Measurements from ENCODE around the gene EEIG2. TPM values are rescaled to one million over a fixed set of nuclear protein-coding genes. Genes with fewer than 3 reads are reported as not detected.
"Not testable (repeated sequence)": the region's sequence is repeated elsewhere in the genome, so short reads cannot be mapped to it uniquely, and the experiment has no call there.

The EEIG2 gene
- total and polyA plus RNA-seq, 12 donors = 1.8 to 13.8 (median 7.3) TPM

DNA sequence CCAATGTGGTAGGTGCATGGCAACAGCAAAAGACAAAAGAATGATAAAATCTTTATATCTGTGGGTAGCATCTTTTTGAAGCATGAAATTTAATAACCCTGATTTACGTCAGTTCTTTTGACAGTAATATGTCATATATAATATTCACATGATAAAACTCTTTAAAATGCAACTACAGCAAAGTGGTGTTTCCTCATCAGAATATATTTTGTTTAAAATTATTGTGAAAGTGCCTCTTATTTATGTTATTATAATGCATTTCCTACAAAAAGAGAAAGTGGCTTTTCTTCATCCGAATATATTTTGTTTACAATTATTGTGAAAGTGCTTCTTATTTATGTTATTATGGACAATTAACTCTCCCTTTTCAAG lies 46.9 kb upstream of the EEIG2 start:
- no peak for TF ChIP-seq POLR2A (IDR thresholded peaks at IDR 0.05)
- TF ChIP-seq, protein P1, sequence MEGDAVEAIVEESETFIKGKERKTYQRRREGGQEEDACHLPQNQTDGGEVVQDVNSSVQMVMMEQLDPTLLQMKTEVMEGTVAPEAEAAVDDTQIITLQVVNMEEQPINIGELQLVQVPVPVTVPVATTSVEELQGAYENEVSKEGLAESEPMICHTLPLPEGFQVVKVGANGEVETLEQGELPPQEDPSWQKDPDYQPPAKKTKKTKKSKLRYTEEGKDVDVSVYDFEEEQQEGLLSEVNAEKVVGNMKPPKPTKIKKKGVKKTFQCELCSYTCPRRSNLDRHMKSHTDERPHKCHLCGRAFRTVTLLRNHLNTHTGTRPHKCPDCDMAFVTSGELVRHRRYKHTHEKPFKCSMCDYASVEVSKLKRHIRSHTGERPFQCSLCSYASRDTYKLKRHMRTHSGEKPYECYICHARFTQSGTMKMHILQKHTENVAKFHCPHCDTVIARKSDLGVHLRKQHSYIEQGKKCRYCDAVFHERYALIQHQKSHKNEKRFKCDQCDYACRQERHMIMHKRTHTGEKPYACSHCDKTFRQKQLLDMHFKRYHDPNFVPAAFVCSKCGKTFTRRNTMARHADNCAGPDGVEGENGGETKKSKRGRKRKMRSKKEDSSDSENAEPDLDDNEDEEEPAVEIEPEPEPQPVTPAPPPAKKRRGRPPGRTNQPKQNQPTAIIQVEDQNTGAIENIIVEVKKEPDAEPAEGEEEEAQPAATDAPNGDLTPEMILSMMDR (IDR thresholded peaks at IDR 0.05) = no peak
- no peaks in the 10 kb centered on the region for H3K27me3 ChIP-seq
- no peaks in the 10 kb centered on the region for H3K4me1 ChIP-seq (replicated peaks in 1 of 2)
- no peaks in the 10 kb centered on the region for H3K36me3 ChIP-seq (replicated peaks in 1 of 2)
- no peak overlapping the region for H3K4me3 ChIP-seq
- no peak for DNase-seq
- no peak overlapping the region for H3K27ac ChIP-seq
- intact Hi-C loops (cut with DNase I) = loop anchor here (5.0 to 10.0 kb wide), 2 partner anchors 52 to 134 kb away; partner anchors contain the start of gene EEIG2 (in 1 of the 2)
- WGBS, 4 donors = 41 to 54% (median 47%) methylated on average over 2 of the region's 2 CpGs
- no peaks in the 10 kb centered on the region for H3K9me3 ChIP-seq (replicated peaks in 1 of 3)

DNA sequence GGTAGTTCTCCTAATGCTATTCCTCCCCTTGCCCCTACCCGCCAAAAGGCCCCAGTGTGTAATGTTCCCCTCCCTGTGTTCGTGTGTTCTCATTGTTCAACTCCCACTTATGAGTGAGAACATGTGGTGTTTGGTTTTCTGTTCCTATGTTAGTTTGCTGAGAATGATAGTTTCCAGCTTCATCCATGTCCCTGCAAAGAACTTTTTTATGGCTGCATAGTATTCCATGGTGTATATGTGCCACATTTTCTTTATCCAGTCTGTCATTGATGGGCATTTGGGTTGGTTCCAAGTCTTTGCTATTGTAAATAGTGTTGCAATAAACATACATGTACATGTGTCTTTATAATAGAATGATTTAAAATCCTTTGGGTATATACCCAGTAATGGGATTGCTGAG lies 46.0 kb upstream of the EEIG2 start:
- 86 to 100% (median 91%) methylated on average over 2 of the region's 2 CpGs for WGBS, 4 donors
- not testable (repeated sequence) for H3K4me3 ChIP-seq; H3K27me3 ChIP-seq; H3K9me3 ChIP-seq (replicated peaks in 1 of 3); H3K4me1 ChIP-seq (replicated peaks in 1 of 2); DNase-seq; H3K36me3 ChIP-seq (replicated peaks in 1 of 2); H3K27ac ChIP-seq
- intact Hi-C loops (cut with DNase I) = loop anchor here (5.0 to 10.0 kb wide), 2 partner anchors 51 to 133 kb away; partner anchors contain the start of gene EEIG2 (in 1 of the 2)

DNA sequence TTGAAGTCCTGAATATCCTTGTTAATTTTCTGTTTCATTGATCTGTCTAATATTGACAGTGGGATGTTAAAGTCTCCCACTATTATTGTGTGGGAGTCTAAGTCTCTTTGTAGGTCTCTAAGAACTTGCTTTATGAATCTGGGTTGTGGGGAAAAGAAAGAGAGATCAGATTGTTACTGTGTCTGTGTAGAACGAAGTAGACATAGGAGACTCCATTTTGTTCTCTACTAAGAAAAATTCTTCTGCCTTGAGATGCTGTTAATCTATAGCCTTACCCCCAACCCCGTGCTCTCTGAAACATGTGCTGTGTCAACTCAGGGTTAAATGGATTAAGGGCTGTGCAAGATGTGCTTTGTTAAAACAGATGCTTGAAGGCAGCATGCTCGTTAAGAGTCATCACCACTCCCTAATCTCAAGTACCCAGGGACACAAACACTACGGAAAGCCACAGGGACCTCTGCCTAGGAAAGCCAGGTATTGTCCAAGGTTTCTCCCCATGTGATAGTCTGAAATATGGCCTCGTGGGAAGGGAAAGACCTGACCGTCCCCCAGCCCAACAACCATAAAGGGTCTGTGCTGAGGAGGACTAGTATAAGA lies 42.5 kb upstream of the EEIG2 start:
- WGBS, 4 donors = 50 to 69% (median 63%) methylated on average over 6 of the region's 6 CpGs
- not testable (repeated sequence) for H3K27ac ChIP-seq; H3K9me3 ChIP-seq (replicated peaks in 1 of 3); H3K4me1 ChIP-seq (replicated peaks in 1 of 2); H3K36me3 ChIP-seq (replicated peaks in 1 of 2); H3K27me3 ChIP-seq; DNase-seq; H3K4me3 ChIP-seq
- intact Hi-C loops (cut with DNase I) = loop anchor here in 1 of 2 donors (10.0 kb wide), 1 partner anchor 47 kb away; the partner anchor contains the start of gene EEIG2

DNA sequence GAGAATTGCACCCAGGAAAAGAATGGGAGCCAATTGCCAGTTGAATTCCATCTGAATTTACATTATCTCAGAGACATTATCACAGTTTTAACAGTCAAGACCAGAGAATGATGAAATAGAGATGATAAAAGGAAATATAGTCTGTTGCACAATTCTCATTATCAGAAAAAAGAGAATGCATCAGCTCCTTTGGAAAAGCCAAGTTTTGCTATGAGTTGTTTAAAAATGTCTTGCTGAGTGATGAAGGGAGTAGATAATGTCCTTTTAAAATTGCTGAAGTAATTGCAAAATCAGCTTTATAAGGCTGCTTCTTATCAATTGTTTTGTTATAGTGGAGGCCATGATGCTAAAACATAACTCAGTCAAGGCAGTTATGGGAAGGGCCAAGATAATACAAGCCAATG lies 37.9 kb upstream of the EEIG2 start:
- no peaks in the 10 kb centered on the region for H3K4me1 ChIP-seq (replicated peaks in 1 of 2)
- no peak overlapping the region for H3K27ac ChIP-seq
- TF ChIP-seq, protein P1 (IDR thresholded peaks at IDR 0.05) = no peak
- no peak for TF ChIP-seq POLR2A (IDR thresholded peaks at IDR 0.05)
- H3K36me3 ChIP-seq (replicated peaks in 1 of 2) = no peaks in the 10 kb centered on the region
- intact Hi-C loops (cut with DNase I) = no loop called here
- no peak for DNase-seq
- no peaks in the 10 kb centered on the region for H3K27me3 ChIP-seq
- no peak overlapping the region for H3K4me3 ChIP-seq
- no peaks in the 10 kb centered on the region for H3K9me3 ChIP-seq (replicated peaks in 1 of 3)

DNA sequence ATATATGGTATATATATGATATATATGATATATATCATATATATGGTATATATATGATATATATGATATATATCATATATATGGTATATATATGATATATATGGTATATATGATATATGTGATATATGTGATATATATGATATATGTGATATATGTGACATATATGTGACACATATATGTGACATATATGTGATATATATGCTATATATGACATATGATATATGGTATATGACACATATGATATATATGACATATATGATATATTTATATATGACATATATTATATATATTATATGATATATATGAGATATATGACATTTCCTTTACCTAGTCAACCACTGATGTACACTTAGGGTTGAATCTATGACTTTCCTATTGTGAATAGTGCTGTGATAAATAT lies 36.1 kb upstream of the EEIG2 start:
- Histone ChIP-seq H3K27me3 (no peaks in the 10 kb centered on the region), H3K27ac (no peak overlapping the region), H3K9me3 (replicated peaks in 1 of 3) (no peaks in the 10 kb centered on the region), H3K36me3 (replicated peaks in 1 of 2) (no peaks in the 10 kb centered on the region), H3K4me1 (replicated peaks in 1 of 2) (no peaks in the 10 kb centered on the region), H3K4me3 (no peak overlapping the region)
- DNase-seq = no peak
- TF ChIP-seq, protein P1 (IDR thresholded peaks at IDR 0.05) = no peak
- no peak for TF ChIP-seq POLR2A (IDR thresholded peaks at IDR 0.05)
- intact Hi-C loops (cut with DNase I) = no loop called here

All from adrenal gland (tissue), 12 donors.